WTC11 (cell line): Measurements from ENCODE around the gene RASGRF2.

Source experiments
- ATF2 ChIP-seq: sonication (generic); formaldehyde crosslinking; IDR thresholded peaks from 2 replicates; pipeline ENCODE4 v1.8.1; 2022; ENCODE audit warnings: low read depth, missing genetic modification reagents, borderline replicate concordance
- CBFB ChIP-seq: sonication (generic); formaldehyde crosslinking; IDR thresholded peaks from 2 replicates; pipeline ENCODE4 v1.8.1; 2022; ENCODE audit warnings: mild to moderate bottlenecking, low read depth, missing genetic modification reagents
- CTCF ChIP-seq: fragments of 200-600 bp; IDR thresholded peaks from 2 replicates; pipeline ENCODE4 v1.8.0; 2022; ENCODE audit warnings: antibody characterized with exemption
- MAX ChIP-seq: sonication (generic); formaldehyde crosslinking; IDR thresholded peaks from 2 replicates; pipeline ENCODE4 v1.8.0; 2022; ENCODE audit warnings: mild to moderate bottlenecking, missing genetic modification reagents
- PRDM15 ChIP-seq: sonication (generic); formaldehyde crosslinking; IDR thresholded peaks from 2 replicates; pipeline ENCODE4 v1.8.0; 2022; ENCODE audit warnings: missing genetic modification reagents
- SMAD3 ChIP-seq: sonication (generic); formaldehyde crosslinking; IDR thresholded peaks from 2 replicates; pipeline ENCODE4 v1.8.0; 2022; ENCODE audit warnings: missing genetic modification reagents, mild to moderate bottlenecking, borderline replicate concordance
- SP1 ChIP-seq: sonication (generic); formaldehyde crosslinking; conservative IDR thresholded peaks from 2 replicates; pipeline ENCODE4 v1.8.1; 2022; ENCODE audit warnings: missing genetic modification reagents
- ZSCAN18 ChIP-seq: fragments of 250-450 bp; sonication (Bioruptor Pico); IDR thresholded peaks from 2 replicates; pipeline ENCODE4 v2.1.2; 2022; ENCODE audit warnings: mild to moderate bottlenecking, moderate library complexity

GRCh38 chr5:81081461-81081835 lies 121.3 kb downstream of the RASGRF2 start:
- TF ChIP-seq ZSCAN18 (CRISPR knock-in tag) (no peak), CBFB (CRISPR knock-in tag) (no peak), PRDM15 (no peak), MAX (no peak), ATF2 (CRISPR knock-in tag) (no peak), CTCF (no peak), SMAD3 (CRISPR knock-in tag) (no peak), SP1 (no peak)
